ENCODE measurements around the gene SASH1.

SASH1 gene

DNA sequence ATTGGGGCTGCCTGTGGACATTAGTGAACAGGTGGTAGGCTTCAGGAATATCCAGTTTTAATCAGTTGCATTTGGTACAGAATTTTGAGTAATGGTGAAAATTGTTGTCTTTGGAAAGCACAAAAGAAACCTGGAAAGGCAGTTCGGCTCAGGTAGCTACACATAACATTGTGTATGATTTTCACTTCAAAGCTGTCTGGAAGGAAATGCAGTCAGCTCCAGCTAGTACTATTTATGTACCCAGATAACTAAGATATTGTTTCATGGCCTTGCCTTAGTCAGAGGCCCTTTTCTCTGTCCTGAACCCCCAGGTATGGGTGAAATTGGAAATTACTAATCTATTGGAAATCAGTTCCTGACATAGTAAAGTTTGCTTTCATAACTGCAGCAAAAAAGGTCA, 208.6 kb downstream of the SASH1 start:
- Histone ChIP-seq H3K27ac (ENCODE audit: low read depth, low read length) (no peak overlapping the region), H3K27me3 (ENCODE audit: control insufficient read depth, insufficient read depth, low read length) (no peaks in the 10 kb centered on the region), H3K36me3 (ENCODE audit: control insufficient read depth, insufficient read depth, low read length) (peaks cover 2% of the 10 kb centered on the region), H3K4me1 (ENCODE audit: control insufficient read depth, insufficient read depth, low read length) (no peaks in the 10 kb centered on the region), H3K4me3 (ENCODE audit: low read length) (no peak overlapping the region), H3K9ac (ENCODE audit: low read length) (no peak overlapping the region)

DNA sequence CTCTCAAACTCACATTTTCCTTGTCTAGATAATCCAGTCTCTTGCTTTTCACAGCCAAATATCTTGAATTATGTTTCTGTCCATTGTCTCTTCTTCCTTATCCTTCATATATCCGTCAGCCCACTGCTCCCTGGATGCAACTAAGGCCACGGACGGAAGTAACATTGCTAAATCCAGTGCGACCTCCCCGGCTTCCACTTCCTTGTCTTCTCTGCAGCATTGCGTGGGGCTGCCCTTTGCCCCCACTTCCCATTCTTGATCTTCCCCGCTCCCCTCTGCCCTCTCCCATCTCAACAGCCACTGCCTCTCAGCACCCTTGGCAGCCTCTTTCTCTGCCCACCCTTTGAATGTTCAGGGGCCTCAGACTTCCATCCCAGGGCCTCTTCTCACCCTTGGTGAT, 213.8 kb downstream of the SASH1 start:
- H3K9ac ChIP-seq (ENCODE audit: low read length): no peak overlapping the region
- H3K27ac ChIP-seq (ENCODE audit: low read depth, low read length): no peak overlapping the region
- H3K4me3 ChIP-seq (ENCODE audit: low read length): no peak overlapping the region
- H3K27me3 ChIP-seq (ENCODE audit: control insufficient read depth, insufficient read depth, low read length): no peaks in the 10 kb centered on the region
- H3K36me3 ChIP-seq (ENCODE audit: control insufficient read depth, insufficient read depth, low read length): no peaks in the 10 kb centered on the region
- H3K4me1 ChIP-seq (ENCODE audit: control insufficient read depth, insufficient read depth, low read length): no peaks in the 10 kb centered on the region

DNA sequence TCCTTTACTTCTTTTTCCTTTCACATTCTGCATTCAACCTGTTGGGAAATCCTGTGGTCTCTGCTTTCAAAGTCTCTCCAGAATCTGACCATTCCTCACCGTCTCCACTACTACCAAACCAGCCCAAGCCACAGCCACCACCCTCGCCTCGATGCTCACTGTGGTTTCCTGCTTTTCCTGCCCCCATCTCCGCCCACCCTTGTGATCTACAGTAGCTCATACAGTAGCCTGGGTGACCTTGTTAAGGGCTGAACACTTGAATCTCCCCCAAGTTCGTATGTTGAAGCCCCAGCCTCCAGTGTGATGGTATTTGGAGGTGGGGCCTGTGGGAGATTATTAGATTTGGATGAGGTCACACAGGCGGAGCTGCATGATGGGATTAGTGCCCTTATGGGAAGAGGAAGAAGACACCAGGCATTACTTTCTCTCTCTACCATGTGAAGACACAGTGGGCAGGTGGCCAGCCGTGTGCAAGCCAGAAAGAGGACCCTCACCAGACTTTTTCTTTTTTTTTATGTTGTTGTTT, 215.2 kb downstream of the SASH1 start:
- no peak overlapping the region for H3K4me3 ChIP-seq (ENCODE audit: low read length)
- H3K4me1 ChIP-seq (ENCODE audit: control insufficient read depth, insufficient read depth, low read length): no peaks in the 10 kb centered on the region
- H3K9ac ChIP-seq (ENCODE audit: low read length): no peak overlapping the region
- no peaks in the 10 kb centered on the region for H3K36me3 ChIP-seq (ENCODE audit: control insufficient read depth, insufficient read depth, low read length)
- H3K27me3 ChIP-seq (ENCODE audit: control insufficient read depth, insufficient read depth, low read length): no peaks in the 10 kb centered on the region
- no peak overlapping the region for H3K27ac ChIP-seq (ENCODE audit: low read depth, low read length)

DNA sequence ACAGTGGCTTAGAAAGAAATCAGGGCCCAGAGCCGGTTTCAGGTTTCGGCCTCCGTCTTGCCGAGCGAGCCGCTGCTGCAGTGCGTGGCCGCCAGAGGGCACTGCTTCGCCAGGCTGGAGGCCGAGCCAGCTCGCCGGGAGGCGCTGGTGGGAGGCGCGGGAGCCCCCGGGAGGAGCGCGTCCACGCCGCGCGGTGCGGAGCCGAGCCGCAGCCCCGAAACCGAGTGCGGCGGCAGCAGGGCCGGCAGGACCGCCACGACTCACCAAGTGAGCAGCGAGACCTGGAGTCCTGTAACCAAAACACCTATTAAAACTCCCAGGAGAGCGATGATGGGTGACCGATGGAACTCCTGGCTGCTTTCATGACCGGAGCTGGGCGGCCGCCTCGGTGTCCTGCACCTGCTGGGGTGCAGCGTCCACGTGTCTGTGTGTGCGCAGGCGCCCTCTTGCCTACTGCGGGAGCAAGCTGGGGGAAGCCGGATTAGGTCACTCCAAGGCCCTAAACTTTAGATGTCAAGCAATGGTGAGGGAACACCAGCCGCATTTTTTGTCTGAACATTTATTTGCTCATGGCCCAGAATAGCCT, 217.3 kb downstream of the SASH1 start:
- Histone ChIP-seq H3K4me1 (ENCODE audit: control insufficient read depth, insufficient read depth, low read length) (no peaks in the 10 kb centered on the region), H3K9ac (ENCODE audit: low read length) (no peak overlapping the region), H3K27me3 (ENCODE audit: control insufficient read depth, insufficient read depth, low read length) (no peaks in the 10 kb centered on the region), H3K4me3 (ENCODE audit: low read length) (peak overlapping the region; percentile 50), H3K36me3 (ENCODE audit: control insufficient read depth, insufficient read depth, low read length) (no peaks in the 10 kb centered on the region), H3K27ac (ENCODE audit: low read depth, low read length) (peak overlapping the region; percentile 17)

DNA sequence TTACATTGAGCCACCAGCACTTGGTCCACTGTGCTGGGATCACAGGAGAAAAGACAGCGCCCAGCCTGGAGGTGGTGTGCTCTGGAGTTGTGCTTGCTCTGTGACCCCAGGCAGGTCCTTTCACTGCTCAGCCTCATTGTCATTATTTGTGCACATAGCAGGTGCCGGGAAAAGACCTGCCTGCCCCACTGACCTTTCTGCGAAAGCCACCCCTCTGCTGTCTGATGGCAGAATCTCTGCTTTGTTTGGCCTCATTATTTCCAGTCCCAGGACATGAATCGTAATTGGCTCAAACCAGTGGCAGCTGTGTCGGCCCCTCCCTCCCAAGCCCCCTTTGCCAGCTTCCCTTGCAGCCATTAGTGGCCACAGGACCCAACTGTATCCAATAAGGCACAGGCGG, 219.0 kb downstream of the SASH1 start:
- no peaks in the 10 kb centered on the region for H3K36me3 ChIP-seq (ENCODE audit: control insufficient read depth, insufficient read depth, low read length)
- no peaks in the 10 kb centered on the region for H3K4me1 ChIP-seq (ENCODE audit: control insufficient read depth, insufficient read depth, low read length)
- no peak overlapping the region for H3K9ac ChIP-seq (ENCODE audit: low read length)
- no peak overlapping the region for H3K4me3 ChIP-seq (ENCODE audit: low read length)
- no peak overlapping the region for H3K27ac ChIP-seq (ENCODE audit: low read depth, low read length)
- no peaks in the 10 kb centered on the region for H3K27me3 ChIP-seq (ENCODE audit: control insufficient read depth, insufficient read depth, low read length)

DNA sequence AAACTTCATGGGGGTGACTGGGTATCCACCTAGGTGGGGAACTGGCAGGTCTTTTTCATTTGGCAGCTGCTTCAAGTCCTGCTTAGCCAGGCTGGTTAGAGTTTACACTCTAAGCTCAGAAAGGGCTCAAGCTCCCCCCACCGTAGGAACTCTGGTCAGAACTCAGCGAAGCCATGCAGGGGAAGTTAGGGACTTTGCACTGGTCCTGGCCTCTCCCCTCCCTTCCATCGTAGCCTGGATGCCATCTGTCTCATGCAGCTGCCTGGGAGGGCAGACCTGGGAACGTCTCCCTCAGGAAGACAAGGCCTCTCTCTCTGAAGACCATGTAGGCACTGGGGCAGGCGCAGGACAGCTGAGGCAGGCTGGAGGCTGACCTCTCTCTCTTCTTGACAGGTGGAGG, 220.4 kb downstream of the SASH1 start:
- no peak overlapping the region for H3K27ac ChIP-seq (ENCODE audit: low read depth, low read length)
- H3K27me3 ChIP-seq (ENCODE audit: control insufficient read depth, insufficient read depth, low read length): no peaks in the 10 kb centered on the region

DNA sequence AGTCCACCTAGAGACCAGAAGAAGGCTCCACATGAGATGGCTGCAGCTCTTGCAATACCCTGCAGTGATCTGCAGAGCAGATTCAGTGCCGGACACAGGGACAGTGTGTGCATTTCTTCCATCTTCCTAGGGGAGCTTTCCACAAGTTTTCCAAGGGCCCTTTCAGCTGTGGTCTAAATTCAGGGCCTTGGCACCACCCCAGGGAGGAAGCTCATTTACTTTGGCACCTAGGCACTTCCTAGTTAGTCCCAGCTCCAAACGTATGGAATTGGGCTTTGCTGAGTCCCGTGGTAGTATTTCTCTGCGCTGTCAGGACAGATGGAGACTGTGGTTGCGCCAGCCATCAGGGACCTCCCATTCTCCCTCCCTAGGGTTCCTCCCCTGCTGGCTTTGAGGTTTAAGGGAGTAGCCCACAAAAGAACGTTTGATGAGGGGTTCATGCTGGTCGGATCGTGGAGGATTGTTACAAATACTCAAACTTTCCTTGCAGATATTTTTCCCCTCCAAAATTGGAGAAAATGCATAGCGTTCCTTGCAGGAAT, 221.9 kb downstream of the SASH1 start:
- H3K9ac ChIP-seq (ENCODE audit: low read length): no peak overlapping the region
- no peaks in the 10 kb centered on the region for H3K4me1 ChIP-seq (ENCODE audit: control insufficient read depth, insufficient read depth, low read length)
- no peaks in the 10 kb centered on the region for H3K27me3 ChIP-seq (ENCODE audit: control insufficient read depth, insufficient read depth, low read length)
- H3K4me3 ChIP-seq (ENCODE audit: low read length): no peak overlapping the region
- H3K36me3 ChIP-seq (ENCODE audit: control insufficient read depth, insufficient read depth, low read length): no peaks in the 10 kb centered on the region
- no peak overlapping the region for H3K27ac ChIP-seq (ENCODE audit: low read depth, low read length)

More for the DNA sequence above, 220.4 kb downstream of the SASH1 start:
- Histone ChIP-seq H3K36me3 (ENCODE audit: control insufficient read depth, insufficient read depth, low read length) (no peaks in the 10 kb centered on the region), H3K4me3 (ENCODE audit: low read length) (no peak overlapping the region), H3K4me1 (ENCODE audit: control insufficient read depth, insufficient read depth, low read length) (no peaks in the 10 kb centered on the region), H3K9ac (ENCODE audit: low read length) (no peak overlapping the region)

DNA sequence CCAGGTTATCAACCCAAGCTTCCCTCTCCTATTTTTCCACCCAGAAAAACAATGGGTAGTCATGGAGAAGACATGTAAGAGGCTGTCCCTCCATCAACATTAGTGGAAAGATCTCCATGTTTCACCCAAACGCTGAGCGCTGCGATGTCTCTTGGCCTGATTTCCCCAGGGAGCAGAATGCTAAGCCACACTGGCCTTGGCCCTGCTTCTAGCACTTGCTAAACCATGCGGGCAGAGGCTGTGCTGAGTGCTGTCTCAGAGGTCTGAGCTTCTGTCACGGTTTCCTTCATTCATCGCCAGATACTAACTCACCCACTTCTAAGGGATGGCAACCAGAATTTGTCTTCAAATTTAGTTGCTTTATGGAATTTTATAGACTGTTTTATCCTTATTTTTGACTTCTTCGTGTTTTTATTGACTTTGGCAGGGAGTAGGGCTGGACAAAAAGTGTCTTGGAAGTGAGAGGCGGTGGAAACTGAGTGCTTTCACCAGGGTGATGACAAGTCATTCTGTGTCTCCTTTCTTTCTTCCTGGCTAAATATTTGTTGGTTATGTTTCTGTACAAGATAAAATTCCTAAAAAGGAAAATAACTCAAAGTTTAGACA, 222.8 kb downstream of the SASH1 start:
- Histone ChIP-seq H3K27me3 (ENCODE audit: control insufficient read depth, insufficient read depth, low read length) (no peaks in the 10 kb centered on the region), H3K9ac (ENCODE audit: low read length) (no peak overlapping the region), H3K36me3 (ENCODE audit: control insufficient read depth, insufficient read depth, low read length) (no peaks in the 10 kb centered on the region), H3K4me3 (ENCODE audit: low read length) (no peak overlapping the region), H3K4me1 (ENCODE audit: control insufficient read depth, insufficient read depth, low read length) (no peaks in the 10 kb centered on the region), H3K27ac (ENCODE audit: low read depth, low read length) (no peak overlapping the region)

DNA sequence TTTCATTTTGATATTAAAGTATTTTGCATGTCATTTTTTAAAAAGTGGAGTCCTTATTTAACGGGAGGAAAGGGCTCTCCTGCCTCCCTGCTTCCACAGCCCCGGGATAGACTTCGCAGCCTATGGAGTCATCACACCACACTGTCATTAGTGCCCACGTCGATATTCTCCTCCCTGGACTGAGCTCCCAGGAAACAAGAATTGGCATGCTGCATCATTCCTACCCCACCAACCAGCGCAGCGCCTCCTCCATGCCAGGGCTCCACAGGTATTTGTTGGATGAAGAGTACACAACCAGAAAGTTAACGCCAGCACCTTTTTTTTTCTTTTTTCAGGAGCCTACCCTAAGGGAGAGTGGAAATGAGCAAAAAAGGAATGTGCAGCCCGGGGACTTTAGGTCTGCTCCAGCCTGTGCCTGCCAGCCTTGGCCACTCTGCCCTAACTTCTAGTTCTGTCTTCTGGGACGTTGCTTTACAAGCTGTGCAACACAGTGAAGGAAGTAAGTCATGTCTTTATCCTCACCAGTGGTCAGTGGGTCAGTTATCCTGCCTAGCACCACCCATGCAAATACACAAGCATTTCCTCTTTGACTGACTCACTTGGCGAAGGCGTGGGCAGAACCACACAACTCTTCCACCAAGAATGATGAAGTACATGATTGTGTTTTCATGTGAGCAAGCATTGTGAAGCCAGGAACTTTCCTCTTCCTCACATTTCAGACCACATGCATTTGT, 223.5 kb downstream of the SASH1 start:
- no peaks in the 10 kb centered on the region for H3K27me3 ChIP-seq (ENCODE audit: control insufficient read depth, insufficient read depth, low read length)
- no peak overlapping the region for H3K9ac ChIP-seq (ENCODE audit: low read length)
- no peak overlapping the region for H3K27ac ChIP-seq (ENCODE audit: low read depth, low read length)
- no peak overlapping the region for H3K4me3 ChIP-seq (ENCODE audit: low read length)
- H3K36me3 ChIP-seq (ENCODE audit: control insufficient read depth, insufficient read depth, low read length): no peaks in the 10 kb centered on the region
- H3K4me1 ChIP-seq (ENCODE audit: control insufficient read depth, insufficient read depth, low read length): no peaks in the 10 kb centered on the region

DNA sequence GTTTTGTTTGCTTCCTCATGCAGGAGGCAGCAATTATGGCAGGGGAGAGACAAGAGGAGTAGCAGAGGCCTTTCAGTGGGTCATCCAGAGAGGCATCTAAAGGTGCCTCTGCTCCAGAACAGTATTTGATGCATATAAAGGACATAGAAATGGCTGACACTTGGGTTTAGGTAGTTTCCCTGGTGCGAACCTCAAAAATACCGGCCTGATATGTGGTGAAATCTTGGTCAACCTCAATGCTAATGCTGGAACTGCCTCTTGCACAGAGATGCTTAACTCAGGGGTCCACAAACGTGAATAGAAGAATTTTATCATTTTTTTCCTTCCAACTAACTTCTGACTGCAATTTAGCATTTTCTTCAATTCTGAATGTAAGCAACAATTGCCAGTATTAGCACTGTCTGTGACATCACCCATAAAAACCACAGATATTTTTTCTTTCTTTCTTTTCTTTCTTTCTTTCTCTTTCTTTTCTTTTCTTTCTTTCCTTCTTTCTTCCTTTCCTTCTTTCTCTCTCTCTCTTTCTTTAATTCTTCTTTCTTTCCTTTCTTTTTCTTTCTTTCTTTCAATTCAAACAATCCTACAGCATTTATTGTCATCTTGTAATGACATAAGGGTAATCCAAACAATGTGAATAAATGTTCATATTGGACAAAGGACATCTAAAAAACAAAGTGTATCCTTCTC, 224.2 kb downstream of the SASH1 start:
- H3K9ac ChIP-seq (ENCODE audit: low read length): no peak overlapping the region
- no peak overlapping the region for H3K27ac ChIP-seq (ENCODE audit: low read depth, low read length)
- H3K4me1 ChIP-seq (ENCODE audit: control insufficient read depth, insufficient read depth, low read length): no peaks in the 10 kb centered on the region
- no peaks in the 10 kb centered on the region for H3K36me3 ChIP-seq (ENCODE audit: control insufficient read depth, insufficient read depth, low read length)
- H3K4me3 ChIP-seq (ENCODE audit: low read length): no peak overlapping the region
- H3K27me3 ChIP-seq (ENCODE audit: control insufficient read depth, insufficient read depth, low read length): no peaks in the 10 kb centered on the region

DNA sequence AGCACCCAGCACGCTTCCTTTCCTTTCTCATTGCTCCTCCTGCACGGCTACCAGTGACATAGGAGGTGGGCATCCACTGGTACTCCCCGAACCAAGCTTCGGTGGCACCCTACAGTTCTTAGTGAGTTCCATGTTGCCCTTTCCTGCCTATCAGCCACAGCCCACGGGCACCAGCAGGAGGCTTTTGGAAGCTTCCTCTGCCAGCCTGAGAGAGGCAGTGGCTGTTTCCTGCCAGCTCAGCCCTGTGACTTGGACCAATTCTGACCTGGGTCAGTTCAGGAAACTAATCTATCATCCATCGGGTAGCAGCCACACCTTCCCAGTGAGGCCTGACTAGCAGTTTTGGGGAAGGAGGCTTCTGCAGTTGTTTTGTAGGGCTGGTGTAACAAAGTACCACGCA, 227.8 kb downstream of the SASH1 start:
- Histone ChIP-seq H3K27me3 (ENCODE audit: control insufficient read depth, insufficient read depth, low read length) (no peaks in the 10 kb centered on the region), H3K36me3 (ENCODE audit: control insufficient read depth, insufficient read depth, low read length) (no peaks in the 10 kb centered on the region), H3K27ac (ENCODE audit: low read depth, low read length) (no peak overlapping the region), H3K4me3 (ENCODE audit: low read length) (no peak overlapping the region), H3K9ac (ENCODE audit: low read length) (no peak overlapping the region), H3K4me1 (ENCODE audit: control insufficient read depth, insufficient read depth, low read length) (no peaks in the 10 kb centered on the region)

DNA sequence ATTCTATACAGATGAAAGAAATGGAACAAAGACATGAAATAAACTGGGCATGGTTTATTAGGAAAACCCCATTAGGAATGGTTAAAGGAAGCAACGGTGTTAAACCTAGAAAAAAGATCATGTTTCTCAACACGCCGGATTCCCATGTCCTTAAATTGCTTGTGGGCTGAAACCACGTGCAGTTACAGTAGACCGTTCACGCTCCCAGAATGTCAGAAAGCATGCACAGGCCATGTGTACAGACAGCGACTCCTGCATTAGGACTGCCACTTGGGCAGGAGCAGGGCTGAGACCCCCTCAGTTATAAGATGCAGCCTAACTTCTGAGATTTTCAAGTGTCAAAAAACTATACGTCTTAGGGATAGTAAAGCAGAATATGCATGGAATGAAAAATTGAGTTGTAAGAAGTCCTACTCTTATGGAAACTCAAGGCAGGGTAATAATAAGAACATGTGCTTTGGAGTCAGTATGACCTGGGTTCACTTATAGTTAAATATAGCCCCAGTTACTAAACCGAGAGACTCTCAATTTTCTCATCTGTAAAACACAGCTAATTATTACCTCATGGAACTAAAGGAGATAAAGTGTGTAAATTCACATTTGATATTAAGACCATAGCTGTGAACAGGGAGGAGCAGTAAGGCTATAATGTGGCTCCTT, 230.2 kb downstream of the SASH1 start:
- no peak overlapping the region for H3K4me3 ChIP-seq (ENCODE audit: low read length)
- no peaks in the 10 kb centered on the region for H3K27me3 ChIP-seq (ENCODE audit: control insufficient read depth, insufficient read depth, low read length)
- H3K36me3 ChIP-seq (ENCODE audit: control insufficient read depth, insufficient read depth, low read length): no peaks in the 10 kb centered on the region
- H3K4me1 ChIP-seq (ENCODE audit: control insufficient read depth, insufficient read depth, low read length): no peaks in the 10 kb centered on the region
- no peak overlapping the region for H3K27ac ChIP-seq (ENCODE audit: low read depth, low read length)
- H3K9ac ChIP-seq (ENCODE audit: low read length): no peak overlapping the region

All from rectal smooth muscle tissue (tissue), 1 donor.